Neural cell (in vitro differentiated cells): Measurements from ENCODE around the gene GMDS.
A peak's percentile ranks its signal among the peaks of the same experiment; 100 is the strongest.

Source experiments
- CTCF ChIP-seq: fragments of 450-650 bp; IDR thresholded peaks from 2 replicates; pipeline ENCODE4 v1.5.1; 2014; ENCODE audit warnings: antibody characterized with exemption, mild to moderate bottlenecking, moderate library complexity; ENCODE audit not compliant: poor library complexity, severe bottlenecking
- EP300 ChIP-seq: fragments of 450-650 bp; conservative IDR thresholded peaks from 2 replicates; pipeline ENCODE4 v1.6.1; 2014; ENCODE audit warnings: antibody characterized with exemption, mild to moderate bottlenecking, moderate library complexity; ENCODE audit not compliant: poor library complexity, severe bottlenecking
- EZH2 ChIP-seq: fragments of 200-600, 300-800 bp; shearing (Covaris generic), sonication (generic); IDR thresholded peaks from 2 replicates; pipeline ENCODE4 v1.6.1; 2014; ENCODE audit warnings: antibody characterized with exemption, low read length, borderline replicate concordance, mild to moderate bottlenecking; ENCODE audit not compliant: insufficient read depth, poor library complexity, severe bottlenecking
- MXI1 ChIP-seq: fragments of 450-650 bp; conservative IDR thresholded peaks from 2 replicates; pipeline ENCODE4 v1.6.1; 2014; ENCODE audit warnings: antibody characterized with exemption, mild to moderate bottlenecking; ENCODE audit not compliant: poor library complexity, severe bottlenecking
- POLR2AphosphoS5 ChIP-seq: IDR thresholded peaks from 2 replicates; pipeline ENCODE4 v1.6.1; 2012
- RAD21 ChIP-seq: fragments of 450-650 bp; conservative IDR thresholded peaks from 2 replicates; pipeline ENCODE4 v1.6.1; 2014; ENCODE audit warnings: antibody characterized with exemption, mild to moderate bottlenecking, moderate library complexity
- REST ChIP-seq: IDR thresholded peaks from 2 replicates; pipeline ENCODE4 v1.6.1; 2012; ENCODE audit warnings: borderline replicate concordance
- SMC3 ChIP-seq: fragments of 450-650 bp; conservative IDR thresholded peaks from 2 replicates; pipeline ENCODE4 v1.6.1; 2014; ENCODE audit warnings: antibody characterized with exemption, mild to moderate bottlenecking, moderate library complexity; ENCODE audit not compliant: poor library complexity
- TAF1 ChIP-seq: IDR thresholded peaks from 2 replicates; pipeline ENCODE4 v1.6.1; 2012; ENCODE audit warnings: low read depth

GRCh38 chr6:1607516-1608221 lies 637.7 kb downstream of the GMDS start:
- no peak for TF ChIP-seq CTCF
- peak; percentile 79 for TF ChIP-seq EZH2
- TF ChIP-seq EP300 = no peak
- TF ChIP-seq MXI1 = no peak
- no peak for TF ChIP-seq TAF1
- TF ChIP-seq RAD21 = no peak
- peak; percentile 69 for TF ChIP-seq POLR2AphosphoS5
- no peak for TF ChIP-seq SMC3
- TF ChIP-seq REST = no peak
